ENCODE measurements around the gene DUXA. TPM values are rescaled to one million over a fixed set of nuclear protein-coding genes. Genes with fewer than 3 reads are reported as not detected.

DUXA gene
- total RNA-seq (2013; cell fraction: nucleolus; rRNA removed), result not detected in 2 replicates
- total RNA-seq (2014; rRNA removed) (not detected in 2 replicates), total RNA-seq (2014; rRNA removed; fragmentation: Illumina TruSeq; extraction: Trizol) (not detected in 2 replicates), total RNA-seq (2021) (not detected in 2 replicates), polyA plus RNA-seq (2011; rRNA removed) (not detected in 2 replicates), polyA plus RNA-seq (2014; fragmentation: Illumina TruSeq; extraction: Trizol) (not detected in 2 replicates), polyA plus RNA-seq (2014; fragmentation: Nextera tagmentation; extraction: Ambion mirVana) (not detected), polyA plus RNA-seq (2014; rRNA removed) (not detected in 2 replicates), polyA plus RNA-seq (2016; fragmentation: Nextera tagmentation; extraction: Ambion mirVana) (not detected), polyA minus RNA-seq (2011; rRNA and poly(A)+ RNA removed) (not detected in 2 replicates), Bru-seq, nascent RNA (not detected), BruChase-seq, experiment 1, labeled RNA remaining after a 6-hour chase (not detected), BruChase-seq, experiment 2, labeled RNA remaining after a 2-hour chase (not detected)
- not detected for polyA plus RNA-seq (2011; ENCODE audit: low read depth)
- polyA plus RNA-seq (2011; cell fraction: cytosol; rRNA removed), result not detected in 2 replicates
- polyA plus RNA-seq (2011; cell fraction: nucleus; rRNA removed), result not detected in 2 replicates
- polyA plus RNA-seq (2012), result not detected in 2 replicates
- not detected in 2 replicates for polyA minus RNA-seq (2011; cell fraction: cytosol; rRNA and poly(A)+ RNA removed)
- polyA minus RNA-seq (2011; cell fraction: nucleus; rRNA and poly(A)+ RNA removed), result not detected in 2 replicates
- long read RNA-seq, experiment 1, result 0 reads
- long read RNA-seq, experiment 2, result 0 reads

DNA sequence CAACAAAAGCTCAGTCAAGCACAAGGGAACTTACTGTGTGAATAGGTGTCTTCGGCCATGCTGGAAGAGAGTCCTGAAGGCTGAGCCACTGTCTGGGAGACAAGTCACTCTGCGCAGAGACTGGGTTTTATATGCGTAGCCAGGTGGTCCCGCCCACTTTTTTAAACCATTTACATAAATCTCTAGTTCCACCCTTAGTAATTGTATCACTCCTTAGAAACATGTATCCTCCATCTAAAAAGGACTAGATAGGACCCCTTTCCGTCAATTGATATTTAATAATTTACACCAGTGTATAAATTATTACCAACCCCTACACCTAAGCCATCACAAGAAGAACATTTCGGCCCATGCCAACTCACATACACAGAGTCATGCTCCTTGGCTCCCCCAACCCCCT is at the start of gene DUXA:
Gene DUXA (minus strand): TSS at position 101 of the 400 bp plus-strand sequence. CDS start 42 bp downstream, at position 59.
- POLR2A ChIA-PET, result no interaction called here
- Histone ChIP-seq H4K20me1 (ENCODE audit: control insufficient read depth, insufficient read depth) (no peaks in the 10 kb centered on the region), H3K36me3 (ENCODE audit: control insufficient read depth in 2 of 2, insufficient read depth in 2 of 2, low read length in 1 of 2) (no peaks in the 10 kb centered on the region), H3K4me2 (ENCODE audit: control insufficient read depth, insufficient read depth) (no peak within 1 kb of the TSS), H3K9me3 (replicated peaks; ENCODE audit: control insufficient read depth, insufficient read depth, low read length) (no peaks in the 10 kb centered on the region; the same call in 2 of the 3 replicates), H3K9ac (ENCODE audit: control insufficient read depth, insufficient read depth, low read length) (no peak within 1 kb of the TSS), H2AFZ (ENCODE audit: control insufficient read depth, low read depth, low read length) (no peak within 1 kb of the TSS), H3K27ac (ENCODE audit: control insufficient read depth, insufficient read depth) (no peak within 1 kb of the TSS), H3K4me3 (no peak within 1 kb of the TSS), H3K4me1 (ENCODE audit: control insufficient read depth, insufficient read depth, low read length) (no peaks in the 10 kb centered on the region), H3K27me3 (replicated peaks in 1 of 2; ENCODE audit: control insufficient read depth in 2 of 2, insufficient read depth in 2 of 2, low read length in 1 of 2) (no peaks in the 10 kb centered on the region), H3K79me2 (ENCODE audit: control insufficient read depth, insufficient read depth, low read length) (no peaks in the 10 kb centered on the region)
- no TSS peak for BruUV-seq (replicated peaks)
- SMC1A ChIA-PET (ENCODE audit: uncharacterized antibody, unreplicated experiment), result interaction anchor here (0.7 kb wide), 1 partner anchor 222 kb away, joined by 3 read pairs; no protein-coding TSS in a partner anchor
- intact Hi-C loops (cut with micrococcal nuclease; ENCODE audit: unreplicated experiment), result no loop called here
- WGBS (ENCODE audit: insufficient coverage, insufficient replicate concordance, low lambda C conversion rate, missing lambda C conversion rate), result 69% methylated on average over 6 of the region's 6 CpGs
- in situ Hi-C loops (cut with MboI), result no loop called here
- DNase-seq (ENCODE audit: low read depth, low spot score) (no peak), FAIRE-seq (no peak), ATAC-seq (no peak)
- CTCF ChIA-PET, result no interaction called here
- RAD21 ChIA-PET (ENCODE audit: unreplicated experiment), result no interaction called here
- TF ChIP-seq GABPA (IDR thresholded peaks at IDR 0.05; ENCODE audit: low read depth), result no peak
- TF ChIP-seq CEBPZ (IDR thresholded peaks at IDR 0.05; ENCODE audit: low read depth, low read length), result no peak
- TF ChIP-seq KDM1A (IDR thresholded peaks at IDR 0.05; ENCODE audit: borderline replicate concordance), result no peak
- TF ChIP-seq ZNF207 (IDR thresholded peaks at IDR 0.05; ENCODE audit: borderline replicate concordance), result no peak
- TF ChIP-seq IKZF1 (conservative IDR thresholded peaks at IDR 0.05), result no peak
- TF ChIP-seq, protein P1, sequence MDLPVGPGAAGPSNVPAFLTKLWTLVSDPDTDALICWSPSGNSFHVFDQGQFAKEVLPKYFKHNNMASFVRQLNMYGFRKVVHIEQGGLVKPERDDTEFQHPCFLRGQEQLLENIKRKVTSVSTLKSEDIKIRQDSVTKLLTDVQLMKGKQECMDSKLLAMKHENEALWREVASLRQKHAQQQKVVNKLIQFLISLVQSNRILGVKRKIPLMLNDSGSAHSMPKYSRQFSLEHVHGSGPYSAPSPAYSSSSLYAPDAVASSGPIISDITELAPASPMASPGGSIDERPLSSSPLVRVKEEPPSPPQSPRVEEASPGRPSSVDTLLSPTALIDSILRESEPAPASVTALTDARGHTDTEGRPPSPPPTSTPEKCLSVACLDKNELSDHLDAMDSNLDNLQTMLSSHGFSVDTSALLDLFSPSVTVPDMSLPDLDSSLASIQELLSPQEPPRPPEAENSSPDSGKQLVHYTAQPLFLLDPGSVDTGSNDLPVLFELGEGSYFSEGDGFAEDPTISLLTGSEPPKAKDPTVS (IDR thresholded peaks at IDR 0.05; ENCODE audit: low read depth, low read length), result no peak
- TF ChIP-seq RAD21 (IDR thresholded peaks at IDR 0.05; ENCODE audit: insufficient read depth, low read depth, low read length), result no peak
- TF ChIP-seq, protein P2, sequence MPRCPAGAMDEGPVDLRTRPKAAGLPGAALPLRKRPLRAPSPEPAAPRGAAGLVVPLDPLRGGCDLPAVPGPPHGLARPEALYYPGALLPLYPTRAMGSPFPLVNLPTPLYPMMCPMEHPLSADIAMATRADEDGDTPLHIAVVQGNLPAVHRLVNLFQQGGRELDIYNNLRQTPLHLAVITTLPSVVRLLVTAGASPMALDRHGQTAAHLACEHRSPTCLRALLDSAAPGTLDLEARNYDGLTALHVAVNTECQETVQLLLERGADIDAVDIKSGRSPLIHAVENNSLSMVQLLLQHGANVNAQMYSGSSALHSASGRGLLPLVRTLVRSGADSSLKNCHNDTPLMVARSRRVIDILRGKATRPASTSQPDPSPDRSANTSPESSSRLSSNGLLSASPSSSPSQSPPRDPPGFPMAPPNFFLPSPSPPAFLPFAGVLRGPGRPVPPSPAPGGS (IDR thresholded peaks at IDR 0.05; ENCODE audit: borderline replicate concordance, insufficient read depth, low read depth, low read length, poor library complexity, severe bottlenecking), result no peak
- TF ChIP-seq NR2F1 (conservative IDR thresholded peaks at IDR 0.05), result no peak
- TF ChIP-seq, protein P3, sequence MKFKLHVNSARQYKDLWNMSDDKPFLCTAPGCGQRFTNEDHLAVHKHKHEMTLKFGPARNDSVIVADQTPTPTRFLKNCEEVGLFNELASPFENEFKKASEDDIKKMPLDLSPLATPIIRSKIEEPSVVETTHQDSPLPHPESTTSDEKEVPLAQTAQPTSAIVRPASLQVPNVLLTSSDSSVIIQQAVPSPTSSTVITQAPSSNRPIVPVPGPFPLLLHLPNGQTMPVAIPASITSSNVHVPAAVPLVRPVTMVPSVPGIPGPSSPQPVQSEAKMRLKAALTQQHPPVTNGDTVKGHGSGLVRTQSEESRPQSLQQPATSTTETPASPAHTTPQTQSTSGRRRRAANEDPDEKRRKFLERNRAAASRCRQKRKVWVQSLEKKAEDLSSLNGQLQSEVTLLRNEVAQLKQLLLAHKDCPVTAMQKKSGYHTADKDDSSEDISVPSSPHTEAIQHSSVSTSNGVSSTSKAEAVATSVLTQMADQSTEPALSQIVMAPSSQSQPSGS (IDR thresholded peaks at IDR 0.05; ENCODE audit: low read length), result no peak
- no peak for TF ChIP-seq BRCA1 (IDR thresholded peaks at IDR 0.05; ENCODE audit: low read depth, low read length)
- TF ChIP-seq IRF5 (IDR thresholded peaks at IDR 0.05; ENCODE audit: borderline replicate concordance), result no peak
- TF ChIP-seq JUNB (IDR thresholded peaks at IDR 0.05), result no peak

Data from GM12878 (cell line).